ENCODE measurements around the gene IFNL1. TPM values are rescaled to one million over a fixed set of nuclear protein-coding genes. Genes with fewer than 3 reads are reported as not detected.
"Not testable (repeated sequence)": the region's sequence is repeated elsewhere in the genome, so short reads cannot be mapped to it uniquely, and the experiment has no call there.

The IFNL1 gene
- total RNA-seq, 1 donor from 2014 or later = not detected

GRCh38 chr19:39304701-39305571 lies 8.7 kb downstream of the IFNL1 start:
- peaks cover 34% of the 10 kb centered on the region for H3K27me3 Mint-ChIP-seq (ENCODE audit: low read depth)

GRCh38 chr19:39306075-39306474 lies 9.9 kb downstream of the IFNL1 start:
- peaks cover 43% of the 10 kb centered on the region for H3K27me3 Mint-ChIP-seq (ENCODE audit: low read depth)
- no peak for DNase-seq (ENCODE audit: low spot score in 2 of 2, unreplicated experiment in 2 of 2)
- no peak overlapping the region for H3K4me3 Mint-ChIP-seq
- H3K9me3 Mint-ChIP-seq = no peaks in the 10 kb centered on the region
- H3K27ac Mint-ChIP-seq = no peak overlapping the region
- peaks cover 58% of the 10 kb centered on the region for H3K4me1 Mint-ChIP-seq
- TF ChIP-seq CTCF (IDR thresholded peaks at IDR 0.05; ENCODE audit: unreplicated experiment) = no peak
- peaks cover 16% of the 10 kb centered on the region for H3K36me3 Mint-ChIP-seq

More at GRCh38 chr19:39304701-39305571, 8.7 kb downstream of the IFNL1 start:
- H3K9me3 Mint-ChIP-seq = no peaks in the 10 kb centered on the region
- peak overlapping the region; percentile 35 for H3K4me3 Mint-ChIP-seq
- peak overlapping the region; percentile 90 for H3K27ac Mint-ChIP-seq
- no peak for TF ChIP-seq CTCF (IDR thresholded peaks at IDR 0.05; ENCODE audit: unreplicated experiment)
- H3K4me1 Mint-ChIP-seq = peaks cover 54% of the 10 kb centered on the region
- no peak for DNase-seq (ENCODE audit: low spot score in 2 of 2, unreplicated experiment in 2 of 2)
- H3K36me3 Mint-ChIP-seq = peaks cover 5% of the 10 kb centered on the region

GRCh38 chr19:39307046-39307821 lies 11.0 kb downstream of the IFNL1 start:
- peaks cover 43% of the 10 kb centered on the region for H3K27me3 Mint-ChIP-seq (ENCODE audit: low read depth)
- peaks cover 58% of the 10 kb centered on the region for H3K4me1 Mint-ChIP-seq
- peak overlapping the region; percentile 71 for H3K4me3 Mint-ChIP-seq
- H3K27ac Mint-ChIP-seq = peak overlapping the region; percentile 66
- no peaks in the 10 kb centered on the region for H3K9me3 Mint-ChIP-seq
- DNase-seq (ENCODE audit: low spot score in 2 of 2, unreplicated experiment in 2 of 2) = peak; percentile 46 to 64
- TF ChIP-seq CTCF (IDR thresholded peaks at IDR 0.05; ENCODE audit: unreplicated experiment) = peak; percentile 3
- H3K36me3 Mint-ChIP-seq = peaks cover 25% of the 10 kb centered on the region

- no peaks in the 10 kb centered on the region for H3K9me3 Mint-ChIP-seq
- H3K27me3 Mint-ChIP-seq (ENCODE audit: low read depth) = peaks cover 43% of the 10 kb centered on the region
- DNase-seq (ENCODE audit: low spot score in 2 of 2, unreplicated experiment in 2 of 2) = no peak
- TF ChIP-seq CTCF (IDR thresholded peaks at IDR 0.05; ENCODE audit: unreplicated experiment) = no peak
- no peak overlapping the region for H3K27ac Mint-ChIP-seq
- peaks cover 28% of the 10 kb centered on the region for H3K36me3 Mint-ChIP-seq
- peaks cover 56% of the 10 kb centered on the region for H3K4me1 Mint-ChIP-seq
- H3K4me3 Mint-ChIP-seq = peak overlapping the region; percentile 49
Measured at GRCh38 chr19:39307822-39308530, 11.8 kb downstream of the IFNL1 start.

GRCh38 chr19:39308531-39309304 lies 12.5 kb downstream of the IFNL1 start:
- Mint-ChIP-seq H3K9me3 (no peaks in the 10 kb centered on the region), H3K36me3 (peaks cover 32% of the 10 kb centered on the region), H3K27me3 (ENCODE audit: low read depth) (peaks cover 43% of the 10 kb centered on the region), H3K27ac (no peak overlapping the region), H3K4me3 (peak overlapping the region; percentile 43), H3K4me1 (peaks cover 48% of the 10 kb centered on the region)
- DNase-seq (ENCODE audit: low spot score in 2 of 2, unreplicated experiment in 2 of 2) = no peak
- TF ChIP-seq CTCF (IDR thresholded peaks at IDR 0.05; ENCODE audit: unreplicated experiment) = no peak

- H3K27ac Mint-ChIP-seq; H3K9me3 Mint-ChIP-seq; H3K4me3 Mint-ChIP-seq; DNase-seq (ENCODE audit: low spot score in 2 of 2, unreplicated experiment in 2 of 2): not testable (repeated sequence)
- Mint-ChIP-seq H3K27me3 (ENCODE audit: low read depth) (peaks cover 43% of the 10 kb centered on the region), H3K36me3 (peaks cover 35% of the 10 kb centered on the region), H3K4me1 (peaks cover 44% of the 10 kb centered on the region)
Measured at GRCh38 chr19:39309305-39309670, 13.1 kb downstream of the IFNL1 start.

All from mesothelial cell of epicardium (in vitro differentiated cells).